ENCODE data around the gene CCNY.

Gene CCNY

GRCh38 chr10:35573796-35574195, 237.5 kb downstream of the CCNY start:
- no peak for DNase-seq
- in situ Hi-C loops (cut with HindIII; ENCODE audit: low pct_ligation_motif_present, low pct_unique_long_range_greater_than_20kb, low sequenced_read_pairs), result no loop called here

- in situ Hi-C loops (cut with HindIII; ENCODE audit: low pct_ligation_motif_present, low pct_unique_long_range_greater_than_20kb, low sequenced_read_pairs), result no loop called here
Measured at GRCh38 chr10:35574924-35575352, 238.6 kb downstream of the CCNY start.

GRCh38 chr10:35575640-35576039, 239.3 kb downstream of the CCNY start:
- no peak for DNase-seq
- in situ Hi-C loops (cut with HindIII; ENCODE audit: low pct_ligation_motif_present, low pct_unique_long_range_greater_than_20kb, low sequenced_read_pairs), result no loop called here

More at GRCh38 chr10:35574924-35575352, 238.6 kb downstream of the CCNY start:
- no peak for DNase-seq

- in situ Hi-C loops (cut with HindIII; ENCODE audit: low pct_ligation_motif_present, low pct_unique_long_range_greater_than_20kb, low sequenced_read_pairs), result no loop called here
- no peak for DNase-seq
Measured at GRCh38 chr10:35576730-35577129, 240.4 kb downstream of the CCNY start.

GRCh38 chr10:35577926-35578617, 241.8 kb downstream of the CCNY start:
- DNase-seq, result no peak
- in situ Hi-C loops (cut with HindIII; ENCODE audit: low pct_ligation_motif_present, low pct_unique_long_range_greater_than_20kb, low sequenced_read_pairs), result no loop called here

- in situ Hi-C loops (cut with HindIII; ENCODE audit: low pct_ligation_motif_present, low pct_unique_long_range_greater_than_20kb, low sequenced_read_pairs), result no loop called here
- no peak for DNase-seq
Measured at GRCh38 chr10:35578618-35578956, 242.3 kb downstream of the CCNY start.

GRCh38 chr10:35579116-35579515, 242.8 kb downstream of the CCNY start:
- in situ Hi-C loops (cut with HindIII; ENCODE audit: low pct_ligation_motif_present, low pct_unique_long_range_greater_than_20kb, low sequenced_read_pairs), result no loop called here
- DNase-seq, result no peak

- in situ Hi-C loops (cut with HindIII; ENCODE audit: low pct_ligation_motif_present, low pct_unique_long_range_greater_than_20kb, low sequenced_read_pairs), result no loop called here
- no peak for DNase-seq
Measured at GRCh38 chr10:35579726-35580422, 243.6 kb downstream of the CCNY start.

- in situ Hi-C loops (cut with HindIII; ENCODE audit: low pct_ligation_motif_present, low pct_unique_long_range_greater_than_20kb, low sequenced_read_pairs), result no loop called here
Measured at GRCh38 chr10:35580423-35580770, 244.1 kb downstream of the CCNY start.

GRCh38 chr10:35581655-35582054, 245.3 kb downstream of the CCNY start:
- in situ Hi-C loops (cut with HindIII; ENCODE audit: low pct_ligation_motif_present, low pct_unique_long_range_greater_than_20kb, low sequenced_read_pairs), result no loop called here
- DNase-seq, result no peak

More at GRCh38 chr10:35580423-35580770, 244.1 kb downstream of the CCNY start:
- DNase-seq, result no peak

- in situ Hi-C loops (cut with HindIII; ENCODE audit: low pct_ligation_motif_present, low pct_unique_long_range_greater_than_20kb, low sequenced_read_pairs), result no loop called here
- DNase-seq, result no peak
Measured at GRCh38 chr10:35584946-35585345, 248.6 kb downstream of the CCNY start.

- in situ Hi-C loops (cut with HindIII; ENCODE audit: low pct_ligation_motif_present, low pct_unique_long_range_greater_than_20kb, low sequenced_read_pairs), result no loop called here
- DNase-seq, result no peak
Measured at GRCh38 chr10:35585356-35585755, 249.0 kb downstream of the CCNY start.

- in situ Hi-C loops (cut with HindIII; ENCODE audit: low pct_ligation_motif_present, low pct_unique_long_range_greater_than_20kb, low sequenced_read_pairs), result no loop called here
- DNase-seq, result no peak
Measured at GRCh38 chr10:35585903-35586535, 249.7 kb downstream of the CCNY start.

- in situ Hi-C loops (cut with HindIII; ENCODE audit: low pct_ligation_motif_present, low pct_unique_long_range_greater_than_20kb, low sequenced_read_pairs), result no loop called here
- DNase-seq, result no peak
Measured at GRCh38 chr10:35588836-35589235, 252.5 kb downstream of the CCNY start.

GRCh38 chr10:35592441-35592840, 256.1 kb downstream of the CCNY start:
- in situ Hi-C loops (cut with HindIII; ENCODE audit: low pct_ligation_motif_present, low pct_unique_long_range_greater_than_20kb, low sequenced_read_pairs), result no loop called here
- DNase-seq, result no peak

GRCh38 chr10:35594115-35595079, 258.1 kb downstream of the CCNY start:
- in situ Hi-C loops (cut with HindIII; ENCODE audit: low pct_ligation_motif_present, low pct_unique_long_range_greater_than_20kb, low sequenced_read_pairs), result no loop called here
- DNase-seq, result no peak

- DNase-seq, result no peak
- in situ Hi-C loops (cut with HindIII; ENCODE audit: low pct_ligation_motif_present, low pct_unique_long_range_greater_than_20kb, low sequenced_read_pairs), result no loop called here
Measured at GRCh38 chr10:35595106-35595505, 258.8 kb downstream of the CCNY start.

GRCh38 chr10:35598379-35598778, 262.1 kb downstream of the CCNY start:
- in situ Hi-C loops (cut with HindIII; ENCODE audit: low pct_ligation_motif_present, low pct_unique_long_range_greater_than_20kb, low sequenced_read_pairs), result no loop called here

GRCh38 chr10:35600193-35600592, 263.9 kb downstream of the CCNY start:
- in situ Hi-C loops (cut with HindIII; ENCODE audit: low pct_ligation_motif_present, low pct_unique_long_range_greater_than_20kb, low sequenced_read_pairs), result no loop called here
- no peak for DNase-seq

More at GRCh38 chr10:35598379-35598778, 262.1 kb downstream of the CCNY start:
- peak; percentile 7 for DNase-seq
